LNCAP (cell line): ENCODE data around the gene CLEC18A.
A peak's percentile ranks its signal among the peaks of the same experiment; 100 is the strongest.

Source experiments
- TF ChIP-seq, protein P1 (sequence below): fragments of 450-650 bp; IDR thresholded peaks from 2 replicates; pipeline ENCODE4 v1.5.1; 2017; ENCODE audit warnings: mild to moderate bottlenecking

Gene CLEC18A

DNA sequence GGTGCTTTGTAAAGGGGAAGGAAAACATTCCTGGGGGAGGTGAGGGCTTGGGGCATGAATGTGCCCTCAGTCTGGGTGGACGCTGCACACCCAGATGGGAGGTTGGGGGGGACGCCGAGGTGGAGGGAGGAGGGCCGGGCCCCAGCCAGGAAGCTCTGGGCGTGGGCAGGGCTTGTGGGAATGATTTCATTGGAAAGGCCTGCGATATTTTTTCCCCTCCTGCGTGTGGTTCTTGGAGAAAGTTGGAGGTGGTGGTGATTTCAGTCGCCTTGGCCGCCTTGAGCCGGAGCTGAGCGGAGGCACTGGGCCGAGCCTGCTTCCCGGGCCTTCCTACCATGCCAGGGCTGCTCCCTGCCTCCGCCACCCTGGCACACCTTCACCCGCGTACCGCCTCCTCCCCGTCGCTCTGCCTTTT, 26.4 kb upstream of the CLEC18A start:
- TF ChIP-seq, protein P1, sequence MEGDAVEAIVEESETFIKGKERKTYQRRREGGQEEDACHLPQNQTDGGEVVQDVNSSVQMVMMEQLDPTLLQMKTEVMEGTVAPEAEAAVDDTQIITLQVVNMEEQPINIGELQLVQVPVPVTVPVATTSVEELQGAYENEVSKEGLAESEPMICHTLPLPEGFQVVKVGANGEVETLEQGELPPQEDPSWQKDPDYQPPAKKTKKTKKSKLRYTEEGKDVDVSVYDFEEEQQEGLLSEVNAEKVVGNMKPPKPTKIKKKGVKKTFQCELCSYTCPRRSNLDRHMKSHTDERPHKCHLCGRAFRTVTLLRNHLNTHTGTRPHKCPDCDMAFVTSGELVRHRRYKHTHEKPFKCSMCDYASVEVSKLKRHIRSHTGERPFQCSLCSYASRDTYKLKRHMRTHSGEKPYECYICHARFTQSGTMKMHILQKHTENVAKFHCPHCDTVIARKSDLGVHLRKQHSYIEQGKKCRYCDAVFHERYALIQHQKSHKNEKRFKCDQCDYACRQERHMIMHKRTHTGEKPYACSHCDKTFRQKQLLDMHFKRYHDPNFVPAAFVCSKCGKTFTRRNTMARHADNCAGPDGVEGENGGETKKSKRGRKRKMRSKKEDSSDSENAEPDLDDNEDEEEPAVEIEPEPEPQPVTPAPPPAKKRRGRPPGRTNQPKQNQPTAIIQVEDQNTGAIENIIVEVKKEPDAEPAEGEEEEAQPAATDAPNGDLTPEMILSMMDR: no peak

DNA sequence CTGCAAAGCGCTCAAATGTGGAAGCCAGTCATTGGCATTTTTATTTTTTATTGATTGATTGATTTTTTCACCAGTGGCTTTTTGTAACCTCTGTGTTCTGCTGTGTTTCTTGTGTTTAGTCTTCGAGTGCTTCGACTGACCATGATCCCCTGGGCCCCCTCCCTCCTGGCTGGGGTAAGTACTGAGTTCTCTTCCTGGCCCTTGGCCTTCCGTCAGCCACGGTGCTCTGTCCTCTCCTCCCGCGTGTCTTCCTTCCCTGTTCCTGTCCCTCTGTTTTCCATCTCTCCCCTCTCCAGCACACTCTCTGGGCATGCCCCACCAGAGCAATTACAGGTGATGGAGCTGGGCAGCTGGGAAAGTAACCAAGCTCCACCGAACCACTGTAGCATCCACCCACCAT, 25.8 kb upstream of the CLEC18A start:
- TF ChIP-seq, protein P1: no peak

DNA sequence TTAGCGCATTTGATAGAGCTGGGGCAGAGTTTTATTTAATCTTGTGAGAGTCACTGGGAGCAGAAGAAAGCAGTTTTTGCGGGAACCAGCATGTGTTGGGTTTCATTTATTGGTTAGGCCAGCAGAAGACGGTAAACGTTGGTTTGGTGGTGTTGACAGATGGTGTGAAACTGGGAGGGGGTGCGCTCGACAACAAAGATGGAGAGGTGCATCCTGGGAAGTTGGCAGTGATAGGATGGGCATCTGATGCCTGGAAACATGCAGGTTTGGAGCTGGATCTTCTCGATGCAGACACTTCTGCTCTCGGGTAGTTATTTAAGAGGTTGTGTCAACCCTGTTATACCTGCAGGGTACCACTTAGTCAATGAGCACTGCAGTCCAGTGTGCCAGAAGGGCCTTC, 24.9 kb upstream of the CLEC18A start:
- TF ChIP-seq, protein P1: no peak

DNA sequence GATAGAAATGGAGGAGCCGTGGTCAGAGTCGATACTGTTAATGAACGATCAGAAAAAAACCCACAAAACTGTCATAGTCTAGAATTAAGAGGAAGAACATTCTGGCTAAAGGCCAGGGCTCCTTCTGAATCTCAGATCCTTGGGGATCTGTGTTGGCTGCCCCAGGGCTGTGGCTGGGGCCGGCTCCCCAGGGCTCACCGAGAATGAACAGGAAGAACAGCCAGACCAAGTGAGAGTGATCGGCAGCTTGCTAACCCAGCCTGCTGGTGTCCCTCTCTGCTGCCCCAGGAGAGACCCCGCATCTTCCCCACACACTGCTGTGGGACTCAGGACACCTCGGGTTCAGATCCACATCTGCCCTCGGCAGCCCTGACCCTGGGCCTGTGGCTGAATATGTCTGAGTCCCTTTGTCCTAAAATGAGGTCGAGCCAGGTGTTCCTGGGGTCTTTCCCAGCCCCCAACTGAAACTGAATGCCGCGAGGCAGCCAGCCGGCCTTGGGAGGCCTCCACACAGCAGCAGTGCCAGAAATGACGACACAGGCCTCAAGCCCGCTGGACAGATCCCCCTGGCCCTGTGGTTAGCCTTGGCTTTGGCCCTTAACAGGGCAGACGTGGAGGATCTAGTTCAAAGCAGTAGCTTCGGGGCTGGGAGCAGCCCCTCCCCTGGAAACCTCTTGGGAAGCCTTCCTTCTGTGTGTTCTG, 23.9 kb upstream of the CLEC18A start:
- TF ChIP-seq, protein P1: no peak

DNA sequence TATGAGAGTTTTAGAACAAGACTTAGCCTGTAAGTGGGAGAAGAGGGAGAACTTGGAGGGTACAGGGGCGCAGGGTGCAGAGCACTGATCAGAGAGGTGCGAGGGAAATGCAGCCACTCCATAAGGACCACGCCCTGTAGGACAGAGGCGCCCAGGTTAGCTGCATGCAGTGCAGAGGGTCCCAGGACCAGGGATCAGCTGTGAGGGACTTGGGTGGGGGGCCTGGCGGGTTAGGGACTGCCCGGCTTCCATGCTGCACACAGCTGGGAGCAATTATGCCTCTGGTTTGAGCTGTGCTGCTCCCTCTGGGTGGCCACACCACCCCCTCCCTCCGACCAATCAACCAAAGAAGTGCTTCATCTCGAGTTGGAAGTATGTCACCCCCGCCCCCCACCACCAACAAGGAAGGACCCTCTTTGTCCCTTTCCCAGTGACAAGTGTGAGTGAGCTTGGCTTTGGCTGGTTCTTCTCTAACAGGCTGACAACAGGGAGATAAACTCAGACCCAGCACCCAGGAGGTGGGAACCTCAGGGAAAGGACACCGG, 22.2 kb upstream of the CLEC18A start:
- TF ChIP-seq, protein P1: no peak

DNA sequence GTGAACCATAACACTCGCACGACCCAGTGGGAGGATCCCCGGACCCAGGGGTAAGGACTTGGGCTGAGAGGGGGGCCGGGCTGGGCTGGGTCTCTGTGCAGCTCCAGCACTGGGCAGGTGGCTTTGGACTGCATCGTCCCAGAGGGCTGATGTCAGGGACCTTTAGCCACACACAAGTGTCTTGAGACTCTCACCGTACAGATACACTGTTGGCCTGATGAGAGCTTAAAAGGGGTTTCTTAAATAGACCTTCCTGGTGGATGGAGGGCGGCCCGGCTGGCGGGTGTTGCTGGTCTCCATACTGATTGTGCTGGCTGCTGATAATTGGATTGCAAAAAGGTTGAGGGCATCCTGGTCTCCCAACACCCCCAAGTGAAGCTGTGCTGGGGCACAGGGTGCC, 21.7 kb upstream of the CLEC18A start:
- TF ChIP-seq, protein P1: no peak

DNA sequence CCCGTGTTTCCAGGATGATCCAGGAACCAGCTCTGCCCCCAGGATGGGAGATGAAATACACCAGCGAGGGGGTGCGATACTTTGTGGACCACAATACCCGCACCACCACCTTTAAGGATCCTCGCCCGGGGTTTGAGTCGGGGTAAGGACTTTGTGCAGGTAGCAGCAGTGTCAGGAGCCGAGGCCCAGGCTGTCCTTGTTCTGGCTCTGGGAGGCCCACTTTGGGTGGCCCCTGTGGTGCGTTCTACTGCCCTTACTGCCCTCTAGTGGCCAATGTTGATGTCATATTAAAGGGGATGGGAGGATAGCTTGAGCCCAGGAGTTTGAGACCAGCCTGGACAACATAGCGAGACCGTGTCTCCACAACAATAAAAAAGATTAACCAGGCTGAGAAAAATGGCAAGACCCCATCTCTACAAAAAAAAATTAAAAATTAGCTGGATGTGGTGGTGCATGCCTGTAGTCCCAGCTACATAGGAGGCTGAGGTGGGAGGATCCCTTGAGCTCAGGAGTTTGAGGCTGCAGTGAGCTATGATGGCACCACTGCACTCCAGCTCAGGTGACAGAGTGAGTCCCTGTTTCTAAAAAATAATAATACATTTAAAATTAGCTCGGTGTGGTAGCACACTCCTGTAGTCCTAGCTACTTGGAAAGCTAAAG, 20.9 kb upstream of the CLEC18A start:
- TF ChIP-seq, protein P1: peak; percentile 79
